Inflammatory macrophage treated with lipopolysaccharide for 4 hours (primary cell): ENCODE results near the gene RHOXF2B.
A peak's percentile ranks its signal among the peaks of the same experiment; 100 is the strongest.
"Not testable (repeated sequence)": the region's sequence is repeated elsewhere in the genome, so short reads cannot be mapped to it uniquely, and the experiment has no call there.

Experiments used
- DNase-seq: peaks from one replicate; pipeline ENCODE4 v3.0.0-alpha.2; 2020

RHOXF2B gene

DNA sequence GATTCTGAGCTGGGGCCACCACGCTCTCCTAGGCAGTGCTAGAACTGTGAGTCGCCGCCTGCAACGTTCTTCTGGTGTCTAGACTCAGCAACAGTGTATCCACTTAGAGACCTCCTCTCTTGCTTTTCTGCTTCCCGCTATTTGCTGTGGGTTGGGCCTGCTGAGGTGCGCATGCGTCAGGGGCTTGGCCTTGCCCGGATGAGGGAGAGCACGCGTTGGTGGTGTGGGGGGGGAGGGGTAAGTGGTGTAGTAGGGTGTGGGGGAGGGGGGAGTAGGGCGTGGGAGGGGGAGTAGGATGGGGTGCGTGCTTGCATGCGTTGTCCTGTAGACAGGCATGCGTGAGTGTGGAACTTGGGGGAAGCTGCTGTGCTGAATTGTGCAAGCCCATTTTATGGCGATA, at the start of gene RHOXF2B:
TSS of gene RHOXF2B (minus strand) at position 101 of the 400 bp plus-strand sequence. CDS start 138 bp downstream, outside the sequence.
- not testable (repeated sequence) for DNase-seq

DNA sequence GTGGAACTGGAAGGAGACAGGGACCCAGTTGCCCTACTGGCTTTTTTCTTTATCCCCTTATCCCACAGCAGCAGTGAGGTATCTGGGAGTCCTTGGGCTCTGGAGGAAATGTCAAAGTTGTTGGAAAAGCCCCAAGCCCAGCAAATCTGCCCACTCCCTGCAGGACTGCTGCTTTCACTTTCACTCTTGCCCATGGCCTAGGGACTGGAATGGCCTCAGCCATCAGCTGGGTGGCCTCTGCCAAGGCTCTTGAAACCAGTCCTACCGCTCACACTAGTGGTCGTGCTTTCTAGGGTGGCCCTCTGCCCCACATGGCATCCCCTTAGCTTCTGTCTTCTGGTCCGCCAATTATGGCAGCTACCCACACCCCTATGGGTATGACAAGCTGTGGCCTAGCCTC, 48.0 kb upstream of the RHOXF2B start:
- DNase-seq, result peak; percentile 34

GRCh38 chrX:120120223-120120622, 42.7 kb upstream of the RHOXF2B start:
- no peak for DNase-seq

DNA sequence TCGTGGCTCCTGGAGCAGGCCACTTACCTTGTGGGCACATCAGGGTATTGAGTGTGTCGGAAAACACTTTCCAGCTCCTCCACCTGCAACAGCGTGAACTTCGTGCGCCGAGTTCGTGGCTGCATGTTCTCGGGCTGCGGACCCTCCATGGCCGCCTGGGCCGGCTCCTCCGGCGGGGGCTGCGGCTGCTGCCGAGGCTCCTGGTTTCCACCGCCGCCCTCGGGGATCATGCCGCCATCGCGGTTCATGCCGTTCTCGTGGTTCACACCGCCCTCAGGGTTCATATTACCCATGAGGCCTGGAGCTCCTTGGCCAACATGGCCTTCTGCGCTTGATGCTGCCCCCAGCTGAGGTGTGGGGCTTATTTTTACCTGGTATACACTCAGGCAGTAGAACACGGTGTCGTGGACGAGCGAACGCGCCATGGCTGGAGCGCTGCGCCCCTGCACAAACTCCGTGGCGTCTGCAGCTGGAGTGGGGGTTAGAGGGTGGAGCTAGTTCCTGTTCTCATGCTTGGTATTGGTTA, 38.0 kb upstream of the RHOXF2B start, which contains the start of gene RHOXF1:
TSS of gene RHOXF1 (minus strand) at position 476 of the 526 bp plus-strand sequence. CDS start at position 425, 51 bp downstream.
- no peak for DNase-seq

DNA sequence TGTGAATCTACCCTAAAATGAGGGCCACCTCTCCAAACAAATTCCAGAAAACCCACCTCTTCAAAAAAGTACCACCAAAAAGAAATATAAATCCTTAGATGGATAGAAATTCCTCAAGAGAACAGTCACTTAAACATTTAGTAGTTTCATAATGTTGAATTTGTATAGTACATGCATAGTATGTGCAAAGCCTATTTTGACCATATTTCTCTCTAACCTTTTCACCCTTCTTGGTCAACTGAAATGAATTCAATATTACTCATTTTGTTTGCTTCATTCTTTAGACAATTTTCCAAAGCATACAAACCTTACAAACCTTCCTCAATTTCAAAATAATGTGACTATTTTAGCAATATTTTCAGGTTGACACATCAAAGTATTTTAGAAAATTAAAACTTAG, 34.1 kb upstream of the RHOXF2B start:
- no peak for DNase-seq

DNA sequence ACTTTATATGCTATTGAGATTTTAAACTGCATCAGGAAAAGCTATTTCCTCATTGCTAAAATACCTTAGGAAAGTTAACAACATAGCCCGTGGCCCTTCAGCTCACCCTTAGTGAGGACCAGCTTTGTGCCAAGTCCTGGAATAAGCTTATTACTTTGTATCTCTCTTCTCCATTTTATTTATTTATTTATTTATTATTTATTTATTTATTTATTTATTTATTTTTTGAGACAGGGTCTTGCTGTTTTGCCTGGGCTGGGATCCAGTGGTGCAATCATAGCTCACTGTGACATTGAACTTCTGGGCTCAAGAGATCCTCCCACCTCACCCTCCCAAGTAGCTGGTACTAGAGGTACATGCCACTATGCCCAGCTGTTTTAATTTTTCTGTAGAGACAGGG, 31.9 kb upstream of the RHOXF2B start:
- no peak for DNase-seq

DNA sequence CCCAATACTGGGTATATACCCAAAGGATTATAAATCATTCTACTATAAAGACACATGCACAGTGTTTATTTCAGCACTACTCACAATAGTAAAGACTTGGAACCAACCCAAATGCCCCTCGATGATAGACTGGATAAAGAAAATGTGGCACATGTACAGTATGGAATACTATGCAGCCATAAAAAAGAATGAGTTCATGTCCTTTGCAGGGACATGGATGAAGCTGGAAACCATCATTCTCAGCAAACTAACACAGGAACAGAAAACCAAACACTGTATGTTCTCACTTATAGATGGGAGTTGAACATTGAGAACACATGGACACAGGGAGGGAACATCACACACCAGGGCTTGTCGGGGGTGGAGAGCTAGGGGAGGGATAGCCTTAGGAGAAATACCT, 27.2 kb upstream of the RHOXF2B start:
- not testable (repeated sequence) for DNase-seq

DNA sequence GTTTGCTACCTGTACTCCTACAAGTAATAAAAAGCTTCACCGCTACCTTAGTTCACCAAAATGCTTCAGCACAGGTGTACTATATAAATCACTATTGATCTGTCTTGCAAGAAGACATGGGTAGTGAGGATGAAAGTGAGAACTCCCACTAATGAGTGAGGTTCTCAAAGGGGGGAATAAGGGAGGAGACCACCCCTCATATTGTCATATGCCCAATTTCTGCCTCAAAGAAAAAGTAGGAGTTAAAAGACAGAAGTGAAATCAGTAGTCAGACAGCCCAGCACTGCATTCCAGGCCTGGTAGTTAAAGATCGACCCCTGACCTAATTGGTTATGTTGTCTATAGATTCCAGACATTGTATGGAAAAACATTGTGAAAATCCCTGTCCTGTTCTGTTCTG, 23.6 kb upstream of the RHOXF2B start:
- not testable (repeated sequence) for DNase-seq

DNA sequence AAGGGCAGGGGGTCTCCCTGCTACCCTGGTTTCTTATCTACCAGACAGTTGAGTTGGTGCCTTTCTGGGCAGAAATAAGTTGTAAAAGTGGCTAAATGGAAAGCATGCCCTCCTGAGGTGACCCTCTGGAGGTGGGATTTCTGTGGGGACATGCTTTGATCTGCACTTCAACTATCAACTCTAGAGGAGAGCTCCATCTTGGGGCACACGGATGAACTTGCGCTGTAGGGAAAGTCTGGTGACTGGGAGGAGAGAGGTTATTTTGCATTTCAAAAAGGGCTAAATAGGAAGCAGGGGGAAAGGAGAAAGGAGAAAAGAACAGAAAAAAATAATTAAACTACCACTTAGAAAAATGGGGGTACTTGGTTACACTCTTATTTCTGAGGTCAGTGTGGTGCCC, 12.7 kb upstream of the RHOXF2B start:
- DNase-seq, result no peak

GRCh38 chrX:120087289-120088017, 10.0 kb upstream of the RHOXF2B start:
- DNase-seq, result peak; percentile 35

DNA sequence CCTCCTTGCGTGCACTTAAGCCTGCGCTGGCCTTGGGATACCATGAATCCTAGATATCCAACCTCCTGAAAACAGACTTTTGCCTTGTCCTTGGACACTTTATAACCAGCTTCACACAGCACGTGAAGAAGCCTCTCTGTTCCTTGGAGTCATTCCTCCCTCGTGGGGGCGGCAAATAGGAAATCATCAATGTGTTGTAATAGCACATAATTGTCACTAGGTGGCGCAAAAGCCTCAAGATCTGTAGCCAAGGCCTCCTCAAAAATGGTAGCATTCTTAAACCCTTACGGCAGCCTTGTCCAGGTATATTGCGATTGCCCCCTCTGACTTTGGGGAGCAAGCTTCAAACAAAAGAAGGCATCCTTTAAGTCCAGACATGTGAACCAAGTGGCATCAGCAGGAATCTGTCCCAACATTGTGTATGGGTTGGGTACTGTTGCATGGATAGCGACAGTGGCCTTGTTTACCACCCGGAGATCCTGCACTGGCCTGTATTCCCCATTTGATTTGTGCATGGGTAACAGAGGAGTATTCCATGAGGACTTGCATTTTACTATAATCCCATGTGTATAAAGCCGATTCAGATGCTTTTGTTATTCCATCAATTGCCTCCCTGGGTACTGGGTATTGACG, 8.2 kb upstream of the RHOXF2B start:
- DNase-seq, result not testable (repeated sequence)

DNA sequence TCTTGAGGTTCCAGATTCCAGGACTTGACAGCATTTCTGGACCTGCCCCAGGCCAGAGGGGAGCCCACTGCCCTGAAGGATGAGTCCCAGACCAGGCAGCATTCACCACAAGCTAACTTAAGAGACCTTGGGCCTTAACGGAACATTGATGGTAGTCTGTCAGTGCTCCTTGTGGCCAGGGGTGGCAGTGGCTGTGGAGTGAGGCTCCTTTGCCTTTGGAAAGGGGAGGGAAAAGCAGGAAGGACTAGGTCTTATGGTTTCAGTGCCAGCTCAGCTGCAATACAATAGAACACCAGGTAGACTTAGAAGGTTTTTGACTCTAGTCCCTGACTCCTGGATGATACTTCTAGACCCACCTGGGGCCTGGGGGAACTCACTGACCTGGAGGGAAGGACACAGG, 11.3 kb downstream of the RHOXF2B start:
- DNase-seq, result not testable (repeated sequence)

- DNase-seq, result not testable (repeated sequence)
Measured at GRCh38 chrX:120042712-120043111, 34.8 kb downstream of the RHOXF2B start.

DNA sequence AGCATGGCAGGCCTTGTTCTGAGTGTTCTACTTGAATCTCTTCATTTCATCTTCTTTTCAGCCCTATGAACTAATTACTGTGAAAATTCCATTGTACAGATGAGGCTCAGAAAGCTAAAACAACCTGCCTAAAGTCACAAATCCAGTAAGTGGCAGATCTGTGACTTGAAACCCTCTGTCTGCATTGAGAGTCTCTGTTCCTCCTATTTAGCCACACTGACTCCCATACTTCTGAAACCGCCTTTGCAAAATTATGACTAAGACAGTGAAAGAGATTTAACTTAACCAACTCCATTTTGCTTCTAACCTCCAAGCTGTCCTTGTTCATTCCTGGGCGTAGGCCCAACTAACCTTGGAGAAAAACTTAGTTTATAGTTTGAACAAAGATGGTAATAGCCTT, 35.2 kb downstream of the RHOXF2B start:
- DNase-seq, result not testable (repeated sequence)

- DNase-seq, result not testable (repeated sequence)
Measured at GRCh38 chrX:120040176-120040575, 37.3 kb downstream of the RHOXF2B start.

DNA sequence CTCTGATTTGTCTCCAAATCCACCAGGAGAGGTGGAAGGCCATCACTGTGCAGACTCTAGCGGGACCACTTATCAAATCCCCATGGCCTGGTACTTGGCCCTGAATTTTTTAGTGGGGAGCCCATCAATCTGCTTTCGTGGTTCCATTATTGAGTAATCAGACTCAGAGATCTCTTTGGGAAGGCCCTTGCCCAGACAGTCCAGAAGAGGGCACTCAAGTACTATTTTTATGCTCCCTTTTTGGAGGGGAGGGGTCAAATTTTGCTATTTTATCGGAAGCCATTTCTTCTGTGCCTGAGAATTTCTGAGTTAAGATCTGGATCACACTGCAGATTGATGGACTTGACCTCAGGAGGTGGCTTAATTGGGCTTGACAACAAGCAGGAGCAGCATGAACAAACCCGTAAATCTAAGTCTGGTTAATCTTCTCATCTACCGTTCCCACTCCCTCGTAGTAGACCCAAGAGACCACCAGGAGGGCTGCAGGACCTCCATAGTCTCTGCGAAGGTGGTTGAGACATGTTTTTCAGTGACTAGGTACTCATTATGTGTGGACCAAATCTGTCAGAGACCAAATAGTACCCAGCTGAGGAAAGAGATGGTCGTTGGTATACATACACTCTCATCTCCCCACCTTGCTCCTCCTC, 38.3 kb downstream of the RHOXF2B start:
- DNase-seq, result not testable (repeated sequence)

DNA sequence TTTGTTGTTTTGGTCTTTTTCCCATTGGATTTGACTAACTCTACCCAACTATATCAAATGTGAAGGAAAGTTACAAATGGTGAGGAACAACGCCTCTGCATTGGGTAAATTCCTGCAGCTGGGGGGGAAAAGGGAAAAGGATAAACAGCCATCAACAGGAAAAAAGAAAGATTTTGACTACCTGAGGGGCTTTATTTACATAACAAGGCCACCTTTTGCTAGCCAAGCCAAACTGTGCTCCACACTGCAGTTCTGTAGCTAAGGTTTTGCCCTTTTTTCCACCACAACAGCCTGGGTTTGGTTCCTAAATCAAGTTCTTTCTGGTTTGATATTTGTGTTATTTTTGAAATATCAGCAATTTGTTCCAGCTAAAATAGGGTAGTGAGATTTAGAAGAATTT, 40.8 kb downstream of the RHOXF2B start:
- DNase-seq, result no peak

- DNase-seq, result peak; percentile 64
Measured at GRCh38 chrX:120035522-120036309, 41.8 kb downstream of the RHOXF2B start.

DNA sequence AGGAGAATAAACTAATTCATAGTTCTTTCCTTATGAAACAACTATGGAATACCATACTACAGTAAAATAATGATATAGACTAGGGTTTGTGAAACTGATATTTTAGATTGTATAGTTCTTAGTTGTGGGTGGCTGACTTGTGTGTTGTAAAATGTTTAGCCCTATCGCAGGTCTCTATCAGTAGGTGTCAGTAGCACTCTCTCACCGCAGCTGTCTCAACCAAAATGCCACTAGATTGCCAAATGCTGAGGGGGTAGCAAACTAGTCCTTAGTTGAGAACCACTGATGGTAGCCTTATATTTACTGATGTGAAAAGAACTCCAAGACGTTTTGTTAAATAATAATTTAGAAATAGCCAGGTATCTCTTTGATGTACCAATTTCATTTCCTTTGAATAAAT, 48.1 kb downstream of the RHOXF2B start:
- DNase-seq, result no peak

DNA sequence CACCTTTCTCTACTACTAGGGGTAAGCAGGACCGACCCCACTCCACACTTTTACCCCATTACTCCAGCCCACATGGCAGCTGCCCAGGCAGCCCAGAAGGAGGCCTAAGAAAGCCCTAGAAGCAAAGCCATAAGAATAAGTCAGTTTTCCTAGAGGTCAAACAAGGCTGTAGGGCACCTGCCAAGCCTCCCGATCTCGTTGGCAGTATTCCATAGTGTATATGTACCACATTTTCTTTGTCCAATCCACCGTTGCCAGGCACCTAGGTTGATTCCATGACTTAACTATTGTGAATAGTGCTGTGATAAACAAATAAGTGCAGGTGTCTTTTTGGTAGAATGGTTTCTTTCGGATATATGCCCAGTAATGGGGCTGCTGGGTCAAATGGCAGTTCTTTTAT, 54.2 kb downstream of the RHOXF2B start:
- DNase-seq, result no peak

DNA sequence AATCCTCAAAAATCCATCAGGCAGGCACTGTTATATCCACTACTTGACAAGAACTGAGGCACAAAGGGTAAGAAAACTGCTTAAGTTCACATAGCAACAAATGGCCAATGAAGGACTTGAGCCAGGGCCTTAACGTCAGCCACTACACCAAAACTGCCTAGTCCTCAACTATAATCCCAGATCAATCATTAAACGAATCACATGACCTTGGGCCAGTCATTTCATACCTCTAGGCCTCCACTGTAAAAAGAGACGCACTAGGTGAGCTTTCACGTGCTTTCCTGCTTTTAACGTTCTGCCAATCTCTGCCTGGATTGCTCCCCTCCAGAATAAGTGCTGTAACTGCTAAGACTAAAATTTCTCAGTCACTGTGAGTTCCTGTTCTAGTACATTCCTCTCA, 54.7 kb downstream of the RHOXF2B start:
- DNase-seq, result no peak
